Left lung (tissue), 10 donors: ENCODE data around the gene STARD3NL. TPM values are rescaled to one million over a fixed set of nuclear protein-coding genes. Genes with fewer than 3 reads are reported as not detected.
"Not testable (repeated sequence)": the region's sequence is repeated elsewhere in the genome, so short reads cannot be mapped to it uniquely, and the experiment has no call there.

ENCODE experiments used
- ATAC-seq: fragments of 200-7000 bp; cut with Tn5 transposase; one replicate; pipeline ENCODE4 v1.9.1; 2020; ENCODE audit warnings: moderate library complexity
- DNase-seq, 4 donors: peaks; one replicate each; pipeline ENCODE4 v3.0.0-alpha.2; 2013 to 2020
- H3K27ac ChIP-seq, 2 donors: fragments of 200-600 bp; sonication (generic) in 1 of 2; one replicate each; pipeline versions ENCODE4 v1.5.0 to v1.8.0; 2020 to 2021
- H3K27me3 ChIP-seq, 2 donors: fragments of 200-600 bp; sonication (generic) in 1 of 2; one replicate each; pipeline versions ENCODE4 v1.5.0 to v1.8.0; 2020 to 2021
- H3K36me3 ChIP-seq, 2 donors: fragments of 200-600 bp; sonication (generic) in 1 of 2; one replicate each; pipeline versions ENCODE4 v1.5.0 to v1.8.0; 2020 to 2021
- H3K4me1 ChIP-seq, 2 donors: fragments of 200-600 bp; one replicate each; pipeline ENCODE4 v1.8.0; 2021
- H3K4me3 ChIP-seq, 2 donors: fragments of 200-600 bp; sonication (generic) in 1 of 2; one replicate each; pipeline versions ENCODE4 v1.5.0 to v1.8.0; 2020 to 2021; ENCODE audit warnings: mild to moderate bottlenecking in 1 of 2
- H3K9me3 ChIP-seq, 2 donors: fragments of 200-600 bp; sonication (generic) in 1 of 2; one replicate each; pipeline versions ENCODE4 v1.5.0 to v1.8.0; 2020 to 2021
- intact Hi-C, 2 donors: fragments of 100-400 bp; cut with DNase I; formaldehyde crosslinking; loops; one replicate each; pipeline versions ENCODE4 v1.11.2 to v1.14.2; 2022
- polyA plus RNA-seq, 6 donors: library from polyadenylated mRNA; unstranded; fragments of 120-200 nt; gene quantifications; one replicate each; pipeline ENCODE4 v1.2.1, GENCODE V29; 2013; ENCODE audit not compliant: insufficient read length in 6 of 6
- total RNA-seq, 2 donors: library from RNA; stranded (reverse); fragmentation: NEBNext Ultra II Directional; extraction: Animal tissue kit (Norgen Biotek cat#: 25700); gene quantifications; one replicate each; pipeline ENCODE4 v1.2.1, GENCODE V29; 2021
- TF ChIP-seq, protein P1 (sequence below), 2 donors: fragments of 200-600 bp; sonication (generic) in 1 of 2; IDR thresholded peaks; one replicate each; pipeline versions ENCODE4 v1.5.0 to v1.8.0; 2021; ENCODE audit warnings: antibody characterized with exemption in 2 of 2
- donor health status: DM: no; HTN: yes; CAD: no.
- donor health status: DM: no; HTN: no; CAD: no.

Gene STARD3NL
- total and polyA plus RNA-seq, 8 donors: 52.6 to 63.9 (median 56.3) TPM

GRCh38 chr7:38169847-38170246 lies 8.2 kb upstream of the STARD3NL start:
- intact Hi-C loops: no loop called here
- TF ChIP-seq, protein P1, sequence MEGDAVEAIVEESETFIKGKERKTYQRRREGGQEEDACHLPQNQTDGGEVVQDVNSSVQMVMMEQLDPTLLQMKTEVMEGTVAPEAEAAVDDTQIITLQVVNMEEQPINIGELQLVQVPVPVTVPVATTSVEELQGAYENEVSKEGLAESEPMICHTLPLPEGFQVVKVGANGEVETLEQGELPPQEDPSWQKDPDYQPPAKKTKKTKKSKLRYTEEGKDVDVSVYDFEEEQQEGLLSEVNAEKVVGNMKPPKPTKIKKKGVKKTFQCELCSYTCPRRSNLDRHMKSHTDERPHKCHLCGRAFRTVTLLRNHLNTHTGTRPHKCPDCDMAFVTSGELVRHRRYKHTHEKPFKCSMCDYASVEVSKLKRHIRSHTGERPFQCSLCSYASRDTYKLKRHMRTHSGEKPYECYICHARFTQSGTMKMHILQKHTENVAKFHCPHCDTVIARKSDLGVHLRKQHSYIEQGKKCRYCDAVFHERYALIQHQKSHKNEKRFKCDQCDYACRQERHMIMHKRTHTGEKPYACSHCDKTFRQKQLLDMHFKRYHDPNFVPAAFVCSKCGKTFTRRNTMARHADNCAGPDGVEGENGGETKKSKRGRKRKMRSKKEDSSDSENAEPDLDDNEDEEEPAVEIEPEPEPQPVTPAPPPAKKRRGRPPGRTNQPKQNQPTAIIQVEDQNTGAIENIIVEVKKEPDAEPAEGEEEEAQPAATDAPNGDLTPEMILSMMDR (IDR thresholded peaks at IDR 0.05): no peak
- Histone ChIP-seq H3K4me1 (peaks cover 0 to 15% of the 10 kb centered on the region in 2 donors), H3K4me3 (no peak overlapping the region), H3K9me3 (no peaks in the 10 kb centered on the region), H3K27ac (peak overlapping the region in 1 of 2 donors; percentile 3), H3K36me3 (no peaks in the 10 kb centered on the region), H3K27me3 (no peaks in the 10 kb centered on the region)
- DNase-seq (peak in 1 of 4 donors; percentile 72), ATAC-seq (peak; percentile 84)

DNA sequence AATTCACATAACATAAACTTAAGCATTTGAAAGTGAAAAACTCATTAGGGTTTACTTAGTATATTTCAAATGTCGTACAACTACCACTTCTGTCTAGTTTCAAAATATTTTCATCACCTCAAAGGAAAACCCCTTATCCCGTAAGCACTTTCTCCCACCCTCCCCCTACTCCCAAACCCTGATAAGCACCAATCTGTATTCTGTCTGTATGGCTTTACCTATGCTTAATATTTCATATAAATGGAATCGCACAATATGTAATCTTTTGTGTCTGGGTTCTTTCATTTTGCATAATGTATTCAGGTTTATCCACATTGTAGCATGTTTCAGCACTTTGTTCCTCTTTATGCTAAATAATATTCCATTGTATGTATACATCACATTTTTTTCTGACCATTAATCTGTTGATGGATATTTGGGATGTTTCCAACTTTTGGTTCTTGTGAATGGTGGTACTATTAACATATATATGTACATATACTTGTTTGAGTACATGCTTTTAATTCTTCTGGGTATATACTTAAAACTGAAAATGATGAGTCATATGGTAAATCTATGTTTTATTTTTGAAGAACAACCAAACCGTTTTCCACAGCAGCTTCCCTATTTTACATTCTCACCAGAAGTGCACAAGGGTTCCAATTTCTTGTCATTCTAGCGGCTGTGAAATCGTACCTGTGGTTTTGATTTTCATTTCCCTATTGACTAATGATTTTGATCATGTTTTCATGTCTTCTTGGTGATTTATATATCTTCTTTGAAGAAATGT lies 6.2 kb upstream of the STARD3NL start:
- DNase-seq (no peak), ATAC-seq (no peak)
- Histone ChIP-seq H3K4me1 (peaks cover 0 to 15% of the 10 kb centered on the region in 2 donors), H3K9me3 (no peaks in the 10 kb centered on the region), H3K4me3 (no peak overlapping the region), H3K27ac (peak overlapping the region in 1 of 2 donors; percentile 11), H3K27me3 (no peaks in the 10 kb centered on the region), H3K36me3 (no peaks in the 10 kb centered on the region)
- TF ChIP-seq, protein P1 (IDR thresholded peaks at IDR 0.05): no peak
- intact Hi-C loops: no loop called here

GRCh38 chr7:38175547-38175946 lies 2.5 kb upstream of the STARD3NL start:
- H3K4me1 ChIP-seq: peaks cover 15 to 16% of the 10 kb centered on the region in 2 donors
- H3K9me3 ChIP-seq, H3K27me3 ChIP-seq, ATAC-seq, intact Hi-C loops, DNase-seq, H3K36me3 ChIP-seq, H3K4me3 ChIP-seq, H3K27ac ChIP-seq: not testable (repeated sequence)

DNA sequence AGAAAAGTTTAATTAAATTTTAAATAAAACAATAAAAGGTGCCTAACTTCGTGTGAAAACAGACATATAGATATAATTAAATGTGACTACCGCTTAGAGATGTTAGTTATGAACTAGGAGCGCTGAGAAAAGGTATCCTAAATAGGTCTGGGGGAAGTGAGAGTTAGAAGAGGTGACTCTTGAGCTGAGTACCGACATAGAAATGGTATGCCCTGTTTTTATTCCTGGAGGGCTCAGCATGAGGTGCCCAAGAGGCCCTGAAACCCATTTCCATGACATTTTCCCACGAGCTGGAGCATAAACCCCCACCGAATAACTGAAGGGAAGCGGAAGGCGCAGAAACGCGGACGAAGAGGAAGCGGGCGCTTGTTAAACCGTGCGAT lies 433 bp upstream of the STARD3NL start:
- no peak for ATAC-seq
- peak overlapping the region; percentile 59 to 76 for H3K4me3 ChIP-seq
- TF ChIP-seq, protein P1 (IDR thresholded peaks at IDR 0.05): no peak

DNA sequence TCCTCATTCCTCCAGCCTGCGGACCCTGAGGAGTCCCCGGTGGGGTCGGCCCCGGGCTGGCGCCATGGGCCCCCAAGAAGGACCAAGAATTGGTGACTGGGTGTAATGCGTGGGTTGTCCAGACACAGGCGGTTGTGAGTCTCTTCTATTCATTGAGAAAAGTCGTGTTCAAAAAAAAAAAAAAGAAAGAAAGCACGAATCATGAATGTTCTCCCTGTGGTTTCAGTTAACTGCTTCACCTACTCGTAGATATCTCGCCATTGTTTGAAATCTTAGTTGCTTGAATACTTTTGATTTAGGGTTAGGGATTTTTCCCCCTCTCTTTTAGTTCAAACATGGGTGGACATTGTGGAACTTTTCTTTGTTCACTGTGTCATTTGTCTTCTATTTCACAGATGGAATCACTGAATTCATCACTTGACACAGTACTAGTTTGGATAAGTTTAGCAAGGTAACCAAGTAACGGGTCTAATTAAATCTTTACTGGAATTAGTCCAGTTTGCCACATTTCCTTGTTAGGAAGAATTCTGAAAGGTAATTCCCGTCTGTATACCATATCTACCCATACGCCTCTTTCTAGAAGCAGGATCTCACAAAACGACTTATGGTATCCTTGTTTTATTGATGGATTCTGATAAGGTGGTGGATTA lies 775 bp downstream of the STARD3NL start:
- no peaks in the 10 kb centered on the region for H3K36me3 ChIP-seq
- DNase-seq: no peak
- H3K9me3 ChIP-seq: no peaks in the 10 kb centered on the region
- no peaks in the 10 kb centered on the region for H3K27me3 ChIP-seq
- H3K27ac ChIP-seq: peak overlapping the region; percentile 89 to 90
- peak; percentile 49 for ATAC-seq
- TF ChIP-seq, protein P1 (IDR thresholded peaks at IDR 0.05): no peak
- intact Hi-C loops: no loop called here
- H3K4me1 ChIP-seq: peaks cover 22 to 30% of the 10 kb centered on the region in 2 donors
- H3K4me3 ChIP-seq: peak overlapping the region; percentile 59 to 76

More for the DNA sequence above, 433 bp upstream of the STARD3NL start:
- intact Hi-C loops: no loop called here
- Histone ChIP-seq H3K27me3 (no peaks in the 10 kb centered on the region), H3K9me3 (no peaks in the 10 kb centered on the region), H3K36me3 (no peaks in the 10 kb centered on the region), H3K4me1 (peaks cover 22 to 30% of the 10 kb centered on the region in 2 donors), H3K27ac (peak overlapping the region; percentile 89 to 90)
- DNase-seq: no peak
